ENCODE data around the gene TTYH2.

The TTYH2 gene

GRCh38 chr17:74282587-74283370 lies 69.4 kb downstream of the TTYH2 start:
- TF ChIP-seq FOXM1 (IDR thresholded peaks at IDR 0.05; ENCODE audit: borderline replicate concordance, low read depth), result no peak
- no peak for TF ChIP-seq MAX (IDR thresholded peaks at IDR 0.05)
- no peak for TF ChIP-seq TCF12 (IDR thresholded peaks at IDR 0.05; ENCODE audit: low read depth)
- TF ChIP-seq TAF1 (IDR thresholded peaks at IDR 0.05; ENCODE audit: low read depth), result no peak
- no peak for TF ChIP-seq NFIC (IDR thresholded peaks at IDR 0.05)
- no peak for TF ChIP-seq EP300 (IDR thresholded peaks at IDR 0.05; ENCODE audit: borderline replicate concordance)
- no peak for TF ChIP-seq REST (IDR thresholded peaks at IDR 0.05; ENCODE audit: low read depth)
- no peak for TF ChIP-seq CEBPB (IDR thresholded peaks at IDR 0.05)
- no peak for TF ChIP-seq EGR1 (IDR thresholded peaks at IDR 0.05)
- no peak for TF ChIP-seq TEAD4 (IDR thresholded peaks at IDR 0.05)
- no peak for TF ChIP-seq YY1 (IDR thresholded peaks at IDR 0.05; ENCODE audit: low read depth)
- TF ChIP-seq RAD21 (IDR thresholded peaks at IDR 0.05; ENCODE audit: low read depth), result no peak
- no peak for TF ChIP-seq CREB1 (IDR thresholded peaks at IDR 0.05; ENCODE audit: low read depth)
- no peak for TF ChIP-seq ZBTB7A (IDR thresholded peaks at IDR 0.05; ENCODE audit: low read depth)
- no peak for TF ChIP-seq USF1 (IDR thresholded peaks at IDR 0.05)

GRCh38 chr17:74283371-74283673 lies 70.0 kb downstream of the TTYH2 start:
- TF ChIP-seq NFIC (IDR thresholded peaks at IDR 0.05) (no peak), YY1 (IDR thresholded peaks at IDR 0.05; ENCODE audit: low read depth) (no peak), ZBTB7A (IDR thresholded peaks at IDR 0.05; ENCODE audit: low read depth) (no peak), EGR1 (IDR thresholded peaks at IDR 0.05) (no peak), TCF12 (IDR thresholded peaks at IDR 0.05; ENCODE audit: low read depth) (no peak), TAF1 (IDR thresholded peaks at IDR 0.05; ENCODE audit: low read depth) (no peak), CEBPB (IDR thresholded peaks at IDR 0.05) (no peak), USF1 (IDR thresholded peaks at IDR 0.05) (no peak), FOXM1 (IDR thresholded peaks at IDR 0.05; ENCODE audit: borderline replicate concordance, low read depth) (no peak)

- TF ChIP-seq CEBPB (IDR thresholded peaks at IDR 0.05) (no peak), ZBTB7A (IDR thresholded peaks at IDR 0.05; ENCODE audit: low read depth) (no peak), REST (IDR thresholded peaks at IDR 0.05; ENCODE audit: low read depth) (no peak)
Observed at GRCh38 chr17:74287031-74287602, 73.7 kb downstream of the TTYH2 start.

- TF ChIP-seq YY1 (IDR thresholded peaks at IDR 0.05; ENCODE audit: low read depth) (no peak), FOXM1 (IDR thresholded peaks at IDR 0.05; ENCODE audit: borderline replicate concordance, low read depth) (no peak), TCF12 (IDR thresholded peaks at IDR 0.05; ENCODE audit: low read depth) (no peak), TEAD4 (IDR thresholded peaks at IDR 0.05) (no peak), EP300 (IDR thresholded peaks at IDR 0.05; ENCODE audit: borderline replicate concordance) (no peak), REST (IDR thresholded peaks at IDR 0.05; ENCODE audit: low read depth) (no peak)
Observed at GRCh38 chr17:74288785-74289184, 75.4 kb downstream of the TTYH2 start.

- TF ChIP-seq EP300 (IDR thresholded peaks at IDR 0.05; ENCODE audit: borderline replicate concordance) (no peak), NFIC (IDR thresholded peaks at IDR 0.05) (no peak), TCF12 (IDR thresholded peaks at IDR 0.05; ENCODE audit: low read depth) (no peak), CREB1 (IDR thresholded peaks at IDR 0.05; ENCODE audit: low read depth) (no peak), CEBPB (IDR thresholded peaks at IDR 0.05) (no peak), USF1 (IDR thresholded peaks at IDR 0.05) (no peak), FOXM1 (IDR thresholded peaks at IDR 0.05; ENCODE audit: borderline replicate concordance, low read depth) (no peak)
Observed at GRCh38 chr17:74289688-74290087, 76.3 kb downstream of the TTYH2 start.
